NOMO-1 treated with dmso at 0.1 percent for 144 hours (cell line): ENCODE results near the gene NBEAL2.
"Not testable (repeated sequence)": the region's sequence is repeated elsewhere in the genome, so short reads cannot be mapped to it uniquely, and the experiment has no call there.

Experiments
- DNase-seq: peaks from one replicate; lab custom pipeline; 2025; ENCODE audit not compliant: unreplicated experiment; lab: John Stamatoyannopoulos, UW

The NBEAL2 gene

DNA sequence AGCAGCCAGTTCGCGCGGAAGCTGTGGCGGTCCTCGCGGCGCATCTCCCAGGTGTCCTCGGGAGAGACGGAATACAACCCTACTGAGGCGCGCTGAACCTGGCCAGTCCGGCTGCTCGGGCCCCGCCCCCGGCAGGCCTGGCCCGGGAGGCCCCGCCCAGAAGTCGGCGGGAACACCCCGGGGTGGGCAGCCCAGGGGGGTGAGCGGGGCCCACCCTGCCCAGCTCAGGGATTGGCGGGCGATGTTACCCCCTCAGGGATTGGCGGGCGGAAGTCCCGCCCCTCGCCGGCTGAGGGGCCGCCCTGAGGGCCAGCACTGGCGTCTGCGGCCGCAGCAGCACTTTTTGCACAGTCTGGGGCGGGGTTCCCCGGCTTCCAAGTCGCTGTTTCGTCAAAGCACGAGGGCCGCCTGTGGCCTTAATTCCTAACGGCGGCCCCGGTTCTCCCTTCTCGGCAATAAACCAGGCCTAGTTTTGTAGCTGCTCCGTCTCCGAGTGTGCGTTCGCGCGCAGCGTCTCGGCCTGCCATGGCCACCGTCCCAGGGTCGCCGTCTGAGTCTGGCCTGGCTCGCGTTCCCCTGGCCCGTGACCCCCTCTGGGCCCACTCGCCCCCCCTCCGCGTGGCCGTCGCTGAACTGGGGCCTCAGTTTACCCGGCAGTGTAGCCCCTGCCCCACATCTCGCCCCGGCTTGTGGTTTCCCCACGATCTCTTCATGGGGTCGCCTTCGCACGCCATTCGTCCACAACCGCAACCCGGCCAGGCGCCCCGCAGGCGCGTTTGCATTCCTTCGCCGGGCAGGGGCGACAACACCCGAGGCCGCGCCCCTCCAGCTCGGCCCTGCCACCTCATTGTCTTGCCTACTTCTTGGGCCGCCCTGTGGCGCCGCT lies 30.0 kb downstream of the NBEAL2 start:
- no peak for DNase-seq

DNA sequence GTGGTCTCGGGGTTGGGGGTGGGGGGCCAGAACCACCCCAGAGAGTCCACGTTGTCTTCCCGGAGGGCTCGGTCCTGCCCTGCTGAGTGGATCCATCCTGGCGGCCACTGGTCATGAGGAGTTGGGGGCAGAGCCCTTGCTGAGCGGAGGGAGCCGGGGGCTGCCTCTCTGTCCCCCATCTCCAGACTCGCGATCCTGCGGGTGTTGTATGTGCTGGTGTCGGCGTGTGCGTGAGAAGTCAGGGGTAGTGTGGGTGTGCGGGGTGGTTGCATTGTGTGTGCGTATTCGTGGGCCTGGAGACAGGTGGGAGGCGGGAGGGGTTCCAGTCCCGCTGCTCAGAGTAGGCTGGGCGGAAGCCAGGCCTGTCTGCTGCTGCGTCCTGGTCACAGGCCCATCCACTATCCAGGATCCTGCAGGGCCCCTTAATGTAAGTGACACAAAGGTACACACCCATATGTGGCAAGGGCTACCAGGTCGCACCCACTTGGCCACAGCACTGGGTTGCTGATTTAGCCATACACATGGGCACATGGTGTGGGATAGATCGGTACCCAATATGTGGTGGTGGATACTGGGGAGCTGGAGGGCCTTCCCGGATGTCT lies 30.7 kb downstream of the NBEAL2 start:
- DNase-seq, result no peak

DNA sequence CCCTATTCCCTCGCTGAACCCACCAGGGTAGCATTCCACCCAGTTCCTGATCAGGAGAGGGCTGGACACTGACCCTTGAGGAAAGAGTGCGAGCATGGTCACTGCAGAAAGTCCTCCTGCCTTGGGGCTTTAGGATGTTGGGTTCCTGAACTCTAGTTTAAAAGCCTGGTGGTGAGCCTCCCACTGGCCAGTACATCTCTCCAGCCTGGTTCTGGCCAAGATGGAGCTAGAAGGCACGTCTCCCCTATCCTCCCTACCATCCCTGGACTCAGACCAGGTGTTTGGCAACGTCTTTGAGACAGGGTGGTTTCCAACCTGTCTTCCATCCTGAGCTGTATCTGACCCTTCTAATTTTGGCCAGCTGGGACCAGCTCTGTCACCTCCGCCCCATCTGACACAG lies 31.4 kb downstream of the NBEAL2 start:
- no peak for DNase-seq

GRCh38 chr3:47011371-47011770 lies 31.9 kb downstream of the NBEAL2 start:
- no peak for DNase-seq

DNA sequence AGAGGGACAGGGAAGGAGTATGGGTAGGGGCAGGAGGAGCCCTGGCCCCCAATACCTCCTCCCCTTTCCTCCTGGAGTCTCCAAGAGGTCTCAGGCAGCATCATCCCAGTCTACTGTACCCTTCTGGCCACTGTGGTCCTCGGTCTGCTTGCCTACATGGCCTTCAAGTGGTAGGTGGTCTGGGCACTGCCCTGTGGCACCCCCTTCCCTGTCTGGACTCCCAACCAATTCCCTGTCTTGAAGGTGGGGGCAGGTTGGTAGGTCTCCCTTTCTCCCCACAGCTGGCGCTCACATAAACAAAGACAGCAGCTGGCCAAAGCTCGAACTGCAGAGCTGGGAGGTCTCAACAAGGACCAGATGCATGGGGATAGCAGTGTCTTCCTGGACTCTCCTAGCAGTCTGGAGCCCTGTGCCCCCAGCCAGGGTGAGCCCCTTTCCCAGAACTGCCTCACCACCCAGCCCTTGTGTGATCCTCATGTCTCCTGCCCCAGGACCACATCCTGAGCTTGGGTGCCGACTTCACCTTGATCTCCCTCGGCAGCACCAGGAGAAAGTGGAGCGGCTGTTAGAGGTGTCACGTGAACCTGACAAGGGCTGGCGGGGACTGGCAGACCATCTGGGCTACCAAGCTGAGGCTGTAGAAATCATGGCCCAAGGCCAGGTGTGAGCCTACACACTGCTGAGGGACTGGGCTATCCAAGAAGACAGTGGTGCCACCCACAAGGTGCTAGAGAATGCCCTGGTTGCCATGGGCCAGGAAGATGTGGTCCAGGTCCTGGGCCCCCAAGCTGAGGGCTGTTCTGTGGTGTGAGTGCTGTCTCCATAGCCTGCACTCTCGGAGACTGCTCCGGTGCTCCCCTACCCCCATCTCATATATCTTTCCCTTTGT lies 33.1 kb downstream of the NBEAL2 start:
- no peak for DNase-seq

- DNase-seq, result no peak
These were observed 33.8 kb downstream of the NBEAL2 start for GRCh38 chr3:47013231-47013630.

DNA sequence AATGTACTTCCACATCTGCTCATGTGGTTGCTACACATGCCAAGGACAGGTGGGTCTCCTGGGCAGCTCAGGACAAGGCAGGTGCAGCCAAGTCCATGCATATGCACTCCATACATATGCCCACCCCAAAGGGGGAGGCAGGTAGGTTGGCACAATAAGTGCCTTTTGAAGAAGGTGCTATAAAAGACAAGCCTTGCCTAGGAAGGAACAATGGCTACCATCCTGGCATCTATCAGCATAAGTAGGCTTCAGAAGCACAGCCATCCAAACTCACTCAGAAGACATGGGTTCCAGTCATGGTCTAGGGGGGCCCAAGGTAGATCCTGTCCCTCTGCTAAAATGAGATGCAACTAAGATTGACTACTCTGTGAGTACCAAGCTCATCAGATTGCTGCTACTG lies 34.6 kb downstream of the NBEAL2 start:
- DNase-seq, result no peak

DNA sequence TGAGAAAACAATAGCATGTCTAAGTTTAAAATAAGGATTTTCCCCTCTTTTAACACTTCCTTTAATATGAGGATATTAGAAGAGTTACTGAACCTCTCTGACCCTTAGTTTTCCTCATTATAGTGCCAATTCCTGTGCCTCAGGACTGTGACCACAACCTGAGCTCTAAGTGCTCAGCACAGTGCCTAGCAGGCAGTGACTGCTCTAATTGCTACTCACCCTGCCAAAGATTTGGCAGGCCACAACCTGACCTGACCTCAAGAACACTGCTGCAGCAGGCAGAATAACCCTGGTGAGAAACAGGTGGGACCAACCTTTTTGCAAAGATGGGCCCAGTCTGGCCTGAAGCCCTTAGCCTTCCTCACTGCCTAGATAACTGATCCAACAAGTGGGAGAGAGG lies 35.7 kb downstream of the NBEAL2 start:
- no peak for DNase-seq

- DNase-seq, result no peak
These were observed 36.8 kb downstream of the NBEAL2 start for GRCh38 chr3:47016086-47016933.

GRCh38 chr3:47016934-47017435 lies 37.5 kb downstream of the NBEAL2 start:
- no peak for DNase-seq

GRCh38 chr3:47017504-47018268 lies 38.2 kb downstream of the NBEAL2 start:
- no peak for DNase-seq

GRCh38 chr3:47018269-47018611 lies 38.8 kb downstream of the NBEAL2 start:
- no peak for DNase-seq

GRCh38 chr3:47019201-47019600 lies 39.7 kb downstream of the NBEAL2 start:
- DNase-seq, result no peak

DNA sequence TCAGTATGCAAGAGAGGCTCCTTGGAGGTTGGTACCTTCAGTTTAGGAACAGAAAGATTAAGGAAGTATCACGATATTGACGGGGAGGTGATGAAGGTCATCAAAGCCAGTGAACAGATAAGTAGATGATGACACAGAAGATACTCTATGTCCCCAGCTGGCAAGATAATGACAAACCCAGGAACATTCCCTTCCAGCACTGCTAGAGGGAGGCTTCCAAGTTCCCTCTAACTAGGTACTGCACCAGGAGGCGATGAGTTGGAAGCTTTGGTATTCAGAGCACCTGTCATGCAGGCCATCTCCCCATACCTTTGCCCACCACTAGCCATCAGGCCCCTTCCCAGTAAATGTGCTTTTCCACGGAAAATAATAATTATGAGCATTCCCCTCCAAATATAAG lies 40.8 kb downstream of the NBEAL2 start:
- no peak for DNase-seq

GRCh38 chr3:47022641-47023071 lies 43.2 kb downstream of the NBEAL2 start:
- DNase-seq, result no peak

DNA sequence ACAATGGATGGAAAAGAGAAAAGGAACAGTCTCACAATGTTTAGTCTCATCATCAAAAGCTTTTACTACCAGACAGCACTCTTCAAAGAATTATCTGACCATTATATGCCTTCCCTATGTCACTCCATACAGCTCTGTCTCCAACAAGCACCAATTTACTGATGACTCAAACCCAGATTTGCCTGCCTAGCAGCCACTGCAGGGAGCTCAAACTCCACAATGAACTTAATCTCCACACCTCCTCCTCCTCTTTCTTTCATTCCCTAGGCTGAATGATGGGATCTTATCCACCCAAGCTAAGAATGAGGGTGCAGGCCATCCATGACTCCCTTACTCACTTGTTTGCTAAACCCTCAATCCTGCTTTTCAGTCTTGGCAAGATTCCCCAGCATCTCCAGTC lies 45.5 kb downstream of the NBEAL2 start:
- no peak for DNase-seq

GRCh38 chr3:47026432-47026831 lies 47.0 kb downstream of the NBEAL2 start:
- not testable (repeated sequence) for DNase-seq

- no peak for DNase-seq
These were observed 48.7 kb downstream of the NBEAL2 start for GRCh38 chr3:47028146-47028545.

GRCh38 chr3:47028667-47029066 lies 49.2 kb downstream of the NBEAL2 start:
- no peak for DNase-seq

- not testable (repeated sequence) for DNase-seq
These were observed 51.6 kb downstream of the NBEAL2 start for GRCh38 chr3:47031041-47031440.
